GM12891 (cell line): ENCODE measurements around the gene KRTAP8-1.

ENCODE experiments used
- PAX5 ChIP-seq: IDR thresholded peaks from 2 replicates; pipeline ENCODE4 v1.6.1; 2011; ENCODE audit warnings: low read length, moderate library complexity, mild to moderate bottlenecking; ENCODE audit not compliant: insufficient read depth, severe bottlenecking
- POLR2A ChIP-seq: IDR thresholded peaks from 2 replicates; pipeline ENCODE4 v1.6.1; 2011; ENCODE audit warnings: low read depth, low read length, control low read depth
- POLR2AphosphoS5 ChIP-seq: IDR thresholded peaks from 2 replicates; pipeline ENCODE4 v1.6.1; 2011; ENCODE audit warnings: low read depth, low read length, control low read depth
- TAF1 ChIP-seq: IDR thresholded peaks from 2 replicates; pipeline ENCODE4 v1.6.1; 2011; ENCODE audit warnings: low read depth, low read length, control low read depth

DNA sequence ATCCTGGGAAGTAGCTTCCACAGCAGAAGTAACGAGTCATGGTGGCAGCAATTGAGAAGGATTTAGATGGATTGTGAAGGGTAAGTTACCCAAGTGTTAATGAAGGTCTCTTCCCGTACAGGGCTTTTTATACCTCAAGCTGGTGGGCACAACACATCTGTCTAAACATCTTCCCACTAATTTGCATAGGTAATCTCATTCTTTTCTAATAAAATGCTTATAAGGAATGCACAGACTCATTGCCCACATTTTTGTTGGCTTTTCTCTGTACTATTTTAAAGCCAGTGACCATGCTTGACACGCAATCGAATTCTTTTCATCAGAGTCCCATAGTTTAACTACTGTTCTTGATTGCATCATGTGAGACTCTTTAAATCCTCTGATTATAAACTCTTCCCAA, 16.6 kb upstream of the KRTAP8-1 start, which contains the start of gene KRTAP7-1:
- TF ChIP-seq POLR2A, result no peak
- no peak for TF ChIP-seq POLR2AphosphoS5
- no peak for TF ChIP-seq TAF1
- no peak for TF ChIP-seq PAX5
